ENCODE data around the gene SAMSN1. TPM values are rescaled to one million over a fixed set of nuclear protein-coding genes. Genes with fewer than 3 reads are reported as not detected.
A peak's percentile ranks its signal among the peaks of the same experiment; 100 is the strongest.

SAMSN1 gene
- total RNA-seq, 1 donor from 2014 or later = 1.7 TPM

- DNase-seq = no peak
- intact Hi-C loops (cut with micrococcal nuclease) = no loop called here
- ATAC-seq = no peak
Observed at GRCh38 chr21:14454016-14455009, 91.8 kb downstream of the SAMSN1 start.

GRCh38 chr21:14453339-14454015 lies 92.6 kb downstream of the SAMSN1 start:
- intact Hi-C loops (cut with micrococcal nuclease) = no loop called here
- DNase-seq = no peak
- no peak for ATAC-seq

DNA sequence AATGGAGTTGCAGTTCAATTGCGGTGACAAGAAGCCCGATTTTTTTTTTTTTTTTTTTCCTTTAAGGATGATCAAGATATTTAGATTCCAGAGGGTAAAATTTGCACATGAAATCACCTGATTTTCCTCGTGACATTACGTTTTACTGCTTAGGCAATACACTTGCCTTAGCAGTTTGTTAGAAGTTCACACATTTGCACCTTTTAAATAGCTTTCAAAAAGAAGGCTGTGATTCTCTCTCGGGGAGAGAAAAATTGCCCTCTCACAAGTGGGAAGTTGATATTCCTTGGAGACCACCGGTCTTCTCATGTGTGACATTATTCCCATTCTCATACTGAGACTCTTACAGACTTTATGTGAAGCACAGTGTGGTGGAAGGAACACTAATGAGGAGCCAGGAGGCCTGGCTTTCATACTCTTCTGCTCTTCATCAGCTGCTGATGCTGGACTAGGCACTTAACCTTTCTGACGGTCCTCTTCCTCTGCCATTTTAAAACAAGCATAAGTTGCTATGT lies 93.3 kb downstream of the SAMSN1 start:
- ATAC-seq (no peak), DNase-seq (no peak)
- intact Hi-C loops (cut with micrococcal nuclease) = no loop called here

- intact Hi-C loops (cut with micrococcal nuclease) = no loop called here
- DNase-seq = no peak
Observed at GRCh38 chr21:14452031-14452726, 93.9 kb downstream of the SAMSN1 start.

DNA sequence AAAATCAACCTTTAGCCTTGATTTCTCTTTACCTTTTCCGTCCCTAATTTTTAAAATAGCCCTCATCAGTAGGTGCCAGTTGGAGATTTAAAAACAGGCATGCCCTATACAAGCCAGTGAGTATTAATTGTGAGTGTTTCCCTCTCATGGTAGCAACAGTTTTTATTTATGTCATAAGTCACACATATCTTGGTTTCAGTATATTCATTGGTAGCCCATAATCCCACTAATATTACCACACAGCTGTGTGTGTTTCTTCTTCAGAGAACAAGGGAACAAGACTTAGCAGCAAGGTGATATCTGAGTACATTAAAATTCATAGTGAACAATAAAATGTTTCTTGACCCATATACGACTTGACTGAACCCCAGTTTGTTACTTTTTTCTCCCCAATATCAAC lies 94.6 kb downstream of the SAMSN1 start:
- ATAC-seq = no peak
- no peak for DNase-seq
- intact Hi-C loops (cut with micrococcal nuclease) = no loop called here

More at GRCh38 chr21:14452031-14452726, 93.9 kb downstream of the SAMSN1 start:
- ATAC-seq = no peak

DNA sequence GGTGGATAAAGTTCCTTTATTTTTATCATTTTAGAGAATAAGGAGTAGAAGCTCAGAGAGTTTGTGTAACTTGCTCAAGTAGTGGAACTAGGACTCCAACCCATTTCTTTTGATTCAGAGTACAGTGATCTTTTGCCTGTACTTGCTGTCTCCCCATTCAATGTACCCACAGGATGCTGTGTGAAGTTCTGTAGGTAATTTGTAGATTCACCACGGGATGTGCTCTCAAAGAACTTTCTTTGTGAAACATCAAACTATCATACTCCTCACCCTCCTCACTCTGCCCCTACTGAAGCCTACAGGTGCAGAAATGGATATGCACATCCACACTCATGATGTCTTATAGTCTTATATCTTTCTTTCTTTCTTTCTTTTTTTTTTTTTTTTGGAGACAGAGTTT lies 97.3 kb downstream of the SAMSN1 start:
- DNase-seq (no peak), ATAC-seq (no peak)
- intact Hi-C loops (cut with micrococcal nuclease) = no loop called here

- DNase-seq (no peak), ATAC-seq (peak; percentile 19)
- intact Hi-C loops (cut with micrococcal nuclease) = no loop called here
Observed at GRCh38 chr21:14438211-14438610, 107.9 kb downstream of the SAMSN1 start.

- no peak for DNase-seq
- intact Hi-C loops (cut with micrococcal nuclease) = no loop called here
- no peak for ATAC-seq
Observed at GRCh38 chr21:14435423-14435822, 110.7 kb downstream of the SAMSN1 start.

Other genes with a start within 250 kb of the SAMSN1 start
- gene HSPA13, start 163.2 kb downstream of the SAMSN1 start, total RNA-seq = 11.1 TPM

All from left ventricle myocardium superior (tissue), 1 donor.